Activated T-helper 17 cell treated with anti-CD3 and anti-CD28 coated beads, Interleukin-2, amount 50 U/mL, for 72 hours (primary cell): ENCODE data around the gene CLIP2. TPM values are rescaled to one million over a fixed set of nuclear protein-coding genes. Genes with fewer than 3 reads are reported as not detected.

ENCODE experiments used
- ATAC-seq: fragments of 150-1000 bp; cut with Tn5 transposase; replicated peaks from 2 replicates; pipeline ENCODE4 v1.10.0; 2021; ENCODE audit warnings: mild to moderate bottlenecking, moderate library complexity
- H3K27ac Mint-ChIP-seq: one replicate; pipeline ENCODE4 v1.8.0; 2022; ENCODE audit warnings: mixed read lengths
- H3K27me3 Mint-ChIP-seq: one replicate; pipeline ENCODE4 v1.8.0; 2022; ENCODE audit warnings: mixed read lengths
- H3K36me3 Mint-ChIP-seq: one replicate; pipeline ENCODE4 v1.8.0; 2022; ENCODE audit warnings: low read depth, mild to moderate bottlenecking, mixed read lengths
- H3K4me1 Mint-ChIP-seq: one replicate; pipeline ENCODE4 v1.8.0; 2022; ENCODE audit warnings: mixed read lengths
- H3K4me3 Mint-ChIP-seq: one replicate; pipeline ENCODE4 v1.8.0; 2022; ENCODE audit warnings: mild to moderate bottlenecking, mixed read lengths
- H3K9me3 Mint-ChIP-seq: one replicate; pipeline ENCODE4 v1.8.0; 2022; ENCODE audit warnings: mixed read lengths
- total RNA-seq, 2 donors: library from RNA; stranded (reverse); gene quantifications; one replicate each; pipeline ENCODE4 v1.2.3, GENCODE V29; 2022

Gene CLIP2
- total RNA-seq, 2 donors from 2014 or later: 0.93 to 1.6 TPM

DNA sequence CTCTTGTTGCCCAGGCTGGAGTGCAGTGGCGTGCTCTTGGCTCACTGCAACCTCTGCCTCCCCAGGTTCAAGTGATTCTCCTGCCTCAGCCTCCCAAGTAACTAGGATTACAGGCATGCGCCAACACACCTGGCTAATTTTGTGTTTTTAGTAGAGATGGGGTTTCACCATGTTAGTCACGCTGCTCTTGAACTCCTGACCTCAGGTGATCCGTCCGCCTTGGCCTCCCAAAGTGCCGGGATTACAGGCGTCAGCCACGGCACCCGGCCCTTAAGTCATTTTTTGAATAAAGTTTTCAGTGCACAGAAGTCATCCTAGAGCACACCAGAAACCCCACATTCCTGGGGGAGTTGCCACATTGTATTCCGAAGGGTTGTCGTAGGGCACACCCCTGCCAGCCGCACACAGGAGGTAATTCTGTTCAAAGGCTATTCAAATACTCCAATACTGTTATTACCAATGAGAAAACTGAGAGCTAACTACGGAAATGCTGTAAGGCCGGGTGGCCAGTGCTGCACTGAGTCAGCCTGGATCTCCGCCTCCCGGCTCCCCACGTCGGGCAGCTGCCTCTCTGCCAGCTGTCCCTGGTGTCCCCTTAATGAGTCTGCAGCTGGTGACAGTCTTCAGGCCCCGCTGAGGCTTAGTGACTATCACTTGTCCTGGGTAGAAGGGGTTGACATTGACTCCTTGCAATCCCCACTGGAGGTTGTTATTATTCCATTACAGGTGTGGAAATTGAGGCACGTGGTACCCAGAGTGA lies 26.4 kb upstream of the CLIP2 start:
- no peak for ATAC-seq
- H3K27me3 Mint-ChIP-seq: no peaks in the 10 kb centered on the region
- H3K36me3 Mint-ChIP-seq: no peaks in the 10 kb centered on the region
- no peak overlapping the region for H3K4me3 Mint-ChIP-seq
- H3K4me1 Mint-ChIP-seq: no peaks in the 10 kb centered on the region
- no peaks in the 10 kb centered on the region for H3K9me3 Mint-ChIP-seq
- no peak overlapping the region for H3K27ac Mint-ChIP-seq

DNA sequence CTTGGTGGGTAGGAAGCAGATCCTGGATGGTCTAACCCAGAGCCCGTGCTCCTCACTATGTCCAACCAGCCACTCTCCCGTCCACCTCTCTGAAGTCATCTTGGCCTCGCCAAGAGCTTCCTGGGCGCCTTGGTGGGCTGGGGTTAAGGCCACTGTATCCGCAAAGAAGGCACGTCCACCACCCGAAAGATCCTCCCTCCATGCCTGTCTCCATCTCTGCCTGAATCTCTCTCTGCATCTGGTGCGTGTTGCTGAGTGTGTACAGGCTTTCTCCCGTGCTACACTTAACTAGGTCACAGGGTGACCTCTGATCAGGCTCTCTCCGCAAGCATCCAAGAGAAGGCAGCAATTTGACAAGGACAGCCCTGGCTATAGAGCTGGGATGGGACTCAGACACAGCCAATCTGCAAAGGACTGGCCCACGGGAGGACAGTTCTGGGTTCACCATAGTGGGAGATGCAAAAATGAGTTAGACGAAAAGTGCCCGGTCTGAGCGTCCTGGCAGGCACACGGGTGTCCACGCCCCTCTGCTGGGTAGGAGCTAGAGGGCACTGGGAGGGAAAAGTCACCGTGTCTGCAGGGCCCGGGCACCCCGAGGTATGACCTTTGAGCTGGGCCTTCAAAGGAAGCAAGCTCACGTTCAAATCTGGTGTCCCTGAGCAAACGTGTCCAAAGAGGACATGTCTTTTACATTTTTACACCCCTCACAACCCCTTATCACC lies 25.6 kb upstream of the CLIP2 start:
- no peaks in the 10 kb centered on the region for H3K9me3 Mint-ChIP-seq
- no peak for ATAC-seq
- H3K27me3 Mint-ChIP-seq: no peaks in the 10 kb centered on the region
- H3K36me3 Mint-ChIP-seq: no peaks in the 10 kb centered on the region
- H3K4me3 Mint-ChIP-seq: no peak overlapping the region
- H3K27ac Mint-ChIP-seq: no peak overlapping the region
- H3K4me1 Mint-ChIP-seq: no peaks in the 10 kb centered on the region

DNA sequence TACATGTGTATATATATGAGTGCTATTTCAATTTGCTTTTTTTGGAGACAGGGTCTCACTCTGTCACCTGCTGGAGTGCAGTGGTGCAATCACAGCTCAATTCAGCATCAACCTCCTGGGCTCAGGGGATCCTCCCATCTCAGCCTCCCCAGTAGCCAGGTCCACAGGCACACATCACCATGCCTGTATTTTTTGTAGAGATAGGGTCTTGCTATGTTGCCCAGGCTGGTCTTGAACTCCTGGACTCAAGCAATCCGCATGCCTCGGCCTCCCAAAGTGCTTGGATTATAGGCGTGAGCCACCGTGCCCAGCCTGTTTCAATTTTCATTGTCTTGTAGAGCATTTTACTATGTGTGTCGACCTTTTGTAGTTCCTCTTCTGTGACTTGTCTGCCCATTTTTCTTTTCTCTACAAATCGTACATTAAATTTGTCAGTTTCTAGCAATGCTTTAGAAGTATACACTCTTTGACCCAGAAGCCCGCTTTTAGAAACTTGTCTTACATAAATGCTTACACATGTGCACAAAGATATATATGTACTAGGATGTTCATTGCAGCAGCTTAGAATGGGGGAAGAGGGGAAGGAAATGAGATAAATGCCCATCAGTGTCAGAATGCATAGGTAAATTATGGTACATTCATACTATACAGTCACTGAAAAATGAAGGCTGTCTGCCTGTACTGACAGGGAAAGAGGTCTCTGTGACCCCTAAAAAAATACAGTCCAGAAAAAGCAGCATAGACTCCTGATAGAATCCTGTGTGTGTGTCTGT lies 22.8 kb upstream of the CLIP2 start:
- ATAC-seq: no peak
- Mint-ChIP-seq H3K36me3 (no peaks in the 10 kb centered on the region), H3K4me3 (no peak overlapping the region)

DNA sequence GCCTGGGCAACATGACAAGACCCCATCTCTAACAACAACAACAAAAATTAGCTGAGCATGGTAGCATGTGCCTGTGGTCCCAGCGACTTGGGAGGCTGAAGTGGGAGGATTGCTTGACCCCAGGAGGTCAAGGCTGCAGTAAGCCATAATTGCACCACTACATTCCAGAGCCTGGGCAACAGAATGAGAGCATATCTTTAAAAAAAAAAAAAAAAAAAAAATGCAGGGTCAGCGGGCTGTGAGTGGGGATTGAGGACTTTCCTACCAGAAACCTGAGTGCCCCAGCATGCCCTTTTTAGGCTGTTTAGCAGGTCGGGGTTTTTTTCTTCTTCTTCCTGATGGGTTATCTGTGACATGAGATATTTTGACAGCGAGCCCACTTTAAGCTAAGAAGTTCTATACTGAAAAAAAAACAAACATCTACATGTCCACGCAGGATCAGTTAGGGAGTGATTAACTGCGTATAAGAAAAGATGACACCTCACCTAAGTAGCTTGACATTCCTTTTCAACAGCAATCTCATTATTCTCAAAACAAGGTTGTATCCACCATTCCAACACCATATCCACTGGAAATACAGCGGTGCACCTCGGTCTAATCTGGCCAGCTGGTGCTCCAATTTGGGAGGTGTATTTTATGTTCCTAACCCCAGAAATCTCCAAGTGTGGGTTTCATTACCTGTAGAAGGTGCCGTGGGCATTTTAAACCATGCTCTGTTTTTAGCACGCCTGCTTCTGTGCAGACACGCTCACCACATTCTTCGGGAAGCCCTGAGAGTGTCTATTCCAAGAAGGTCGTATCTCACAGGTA lies 21.2 kb upstream of the CLIP2 start:
- no peaks in the 10 kb centered on the region for H3K27me3 Mint-ChIP-seq
- no peak overlapping the region for H3K27ac Mint-ChIP-seq
- no peak overlapping the region for H3K4me3 Mint-ChIP-seq
- ATAC-seq: no peak
- peaks cover 5% of the 10 kb centered on the region for H3K4me1 Mint-ChIP-seq
- H3K36me3 Mint-ChIP-seq: no peaks in the 10 kb centered on the region
- no peaks in the 10 kb centered on the region for H3K9me3 Mint-ChIP-seq

More for the DNA sequence above, 22.8 kb upstream of the CLIP2 start:
- no peaks in the 10 kb centered on the region for H3K27me3 Mint-ChIP-seq
- H3K4me1 Mint-ChIP-seq: no peaks in the 10 kb centered on the region
- no peaks in the 10 kb centered on the region for H3K9me3 Mint-ChIP-seq
- no peak overlapping the region for H3K27ac Mint-ChIP-seq

DNA sequence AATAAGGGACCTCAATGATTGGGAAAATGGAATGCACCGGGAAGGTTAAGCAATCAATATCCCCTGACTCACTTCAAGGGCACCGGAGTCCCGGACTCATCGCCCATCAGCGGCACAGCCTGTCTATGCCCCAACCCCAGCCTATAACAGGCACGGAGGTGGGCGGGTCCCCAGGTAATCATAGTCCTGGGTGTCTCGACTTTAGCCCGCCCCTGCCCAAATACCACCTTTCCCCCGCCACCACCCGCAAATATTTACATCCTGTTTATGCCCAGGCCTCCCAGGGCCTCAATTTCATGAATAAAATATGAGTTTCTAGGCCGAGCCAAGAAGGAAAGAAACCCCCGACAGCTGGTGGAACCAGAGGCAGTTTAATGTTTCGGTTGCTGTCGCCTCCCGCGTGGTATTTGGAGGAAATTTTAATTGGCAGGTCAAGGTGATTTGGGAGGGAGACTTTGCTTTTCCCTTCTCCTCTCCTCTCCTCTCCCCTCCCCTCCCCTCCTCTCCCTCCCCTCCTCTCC lies 19.4 kb upstream of the CLIP2 start:
- peaks cover 5% of the 10 kb centered on the region for H3K4me1 Mint-ChIP-seq
- H3K27me3 Mint-ChIP-seq: no peaks in the 10 kb centered on the region
- H3K36me3 Mint-ChIP-seq: no peaks in the 10 kb centered on the region
- ATAC-seq: peak; percentile 73
- no peak overlapping the region for H3K27ac Mint-ChIP-seq
- H3K4me3 Mint-ChIP-seq: peak overlapping the region; percentile 55
- H3K9me3 Mint-ChIP-seq: no peaks in the 10 kb centered on the region

DNA sequence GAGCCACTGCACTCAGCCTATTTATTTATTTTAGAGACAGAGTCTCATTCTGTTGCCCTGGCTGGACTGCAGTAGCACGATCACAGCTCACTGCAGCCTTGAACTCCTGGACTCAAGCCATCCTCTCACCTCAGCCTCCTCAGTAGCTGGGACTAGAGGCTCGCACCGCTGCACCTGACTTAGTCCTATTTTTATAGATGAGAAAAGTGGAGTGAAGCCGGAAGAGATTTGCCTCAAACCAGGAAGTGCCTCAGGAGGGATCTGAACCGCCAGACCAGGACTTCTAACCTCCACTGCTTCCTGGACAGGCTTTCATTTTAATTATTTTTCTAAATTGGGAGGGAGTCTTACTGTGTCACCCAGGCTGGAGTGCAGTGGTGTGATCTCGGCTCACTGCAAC lies 17.5 kb upstream of the CLIP2 start:
- Mint-ChIP-seq H3K4me3 (peak overlapping the region; percentile 21), H3K27ac (peak overlapping the region; percentile 56)
- ATAC-seq: no peak

DNA sequence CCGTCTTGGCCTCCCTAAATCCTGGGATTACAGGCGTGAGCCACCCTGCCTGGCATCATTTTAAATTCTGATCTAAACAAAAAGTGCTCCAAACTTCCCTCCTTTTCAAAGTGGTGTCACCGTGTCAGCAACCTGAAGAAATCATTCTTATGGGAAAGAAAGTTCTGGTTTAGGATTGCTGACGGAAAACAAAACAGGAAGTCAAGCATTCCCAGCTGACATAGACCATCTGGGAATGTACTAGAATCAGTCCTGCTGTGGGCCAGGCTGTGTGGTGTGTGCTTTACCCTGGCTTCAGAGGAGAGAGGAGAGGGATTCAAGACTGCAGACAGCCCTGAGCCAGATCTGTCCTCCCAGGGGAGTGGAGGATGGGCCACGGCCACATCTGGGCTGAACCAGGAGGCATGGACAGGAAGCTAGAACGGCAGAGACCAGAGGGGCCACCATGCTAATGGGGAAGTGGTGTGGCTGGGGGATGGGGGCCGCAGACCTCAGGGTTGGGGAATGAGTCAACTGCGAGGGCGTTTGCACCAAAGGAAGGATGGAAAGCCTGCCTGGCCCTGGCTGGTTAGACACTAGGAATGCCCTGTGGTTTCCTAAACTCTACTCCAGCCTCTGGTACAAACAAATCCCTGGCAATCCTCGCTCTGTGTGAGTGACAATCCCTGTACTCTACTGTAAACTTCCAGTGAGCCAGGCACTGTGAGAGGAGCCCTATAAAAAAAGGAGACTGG lies 16.7 kb upstream of the CLIP2 start:
- Mint-ChIP-seq H3K9me3 (no peaks in the 10 kb centered on the region), H3K27ac (peak overlapping the region; percentile 19), H3K27me3 (no peaks in the 10 kb centered on the region), H3K36me3 (no peaks in the 10 kb centered on the region), H3K4me3 (peak overlapping the region; percentile 22), H3K4me1 (peaks cover 5% of the 10 kb centered on the region)
- ATAC-seq: peak; percentile 67

More for the DNA sequence above, 17.5 kb upstream of the CLIP2 start:
- peaks cover 5% of the 10 kb centered on the region for H3K4me1 Mint-ChIP-seq
- H3K9me3 Mint-ChIP-seq: no peaks in the 10 kb centered on the region
- no peaks in the 10 kb centered on the region for H3K36me3 Mint-ChIP-seq
- no peaks in the 10 kb centered on the region for H3K27me3 Mint-ChIP-seq

DNA sequence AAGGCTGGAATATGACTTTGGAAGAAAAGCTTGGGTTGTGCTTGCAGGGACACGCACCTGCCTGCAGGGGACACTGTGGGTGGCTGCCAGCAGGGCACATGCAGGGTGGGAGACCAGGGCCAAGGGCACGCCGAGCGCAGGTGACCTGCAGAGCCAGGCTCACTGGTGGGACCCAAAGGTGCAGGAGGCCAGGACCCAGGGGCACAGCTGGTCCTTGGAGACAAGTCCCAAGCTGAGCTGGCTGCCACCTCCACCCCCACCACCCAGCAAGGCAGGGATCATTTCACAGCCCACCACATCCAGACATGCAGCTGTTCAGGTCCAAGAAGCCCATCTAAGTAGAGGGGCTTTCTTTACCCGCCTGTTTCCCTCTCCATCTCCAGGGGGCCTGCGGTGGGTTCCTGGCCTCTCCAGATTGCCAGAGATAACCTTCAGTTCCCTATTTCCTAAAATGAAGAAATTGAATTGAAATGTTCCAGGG lies 13.8 kb upstream of the CLIP2 start:
- Mint-ChIP-seq H3K4me3 (no peak overlapping the region), H3K27ac (no peak overlapping the region), H3K36me3 (no peaks in the 10 kb centered on the region), H3K4me1 (peaks cover 5% of the 10 kb centered on the region), H3K27me3 (no peaks in the 10 kb centered on the region), H3K9me3 (no peaks in the 10 kb centered on the region)
- no peak for ATAC-seq

DNA sequence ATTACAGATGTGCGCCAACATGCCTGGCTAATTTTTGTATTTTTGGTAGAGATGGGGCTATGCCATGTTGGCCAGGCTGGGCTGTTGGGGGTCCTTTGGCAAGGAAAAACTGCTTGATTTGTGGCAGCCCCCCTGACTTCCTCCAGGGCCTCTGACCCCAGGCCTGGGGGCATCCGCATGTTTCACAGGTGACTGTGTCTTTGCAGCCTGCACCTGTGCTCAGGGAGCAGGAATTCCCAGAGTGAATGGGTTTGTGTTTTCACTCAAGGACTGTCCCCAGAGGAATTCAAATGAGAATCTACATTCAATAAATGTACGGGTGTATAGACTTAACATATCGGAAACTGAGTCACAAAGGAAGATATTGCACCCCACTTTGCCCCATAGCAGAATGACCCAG lies 11.6 kb upstream of the CLIP2 start:
- Mint-ChIP-seq H3K9me3 (no peaks in the 10 kb centered on the region), H3K36me3 (no peaks in the 10 kb centered on the region), H3K27ac (no peak overlapping the region)

DNA sequence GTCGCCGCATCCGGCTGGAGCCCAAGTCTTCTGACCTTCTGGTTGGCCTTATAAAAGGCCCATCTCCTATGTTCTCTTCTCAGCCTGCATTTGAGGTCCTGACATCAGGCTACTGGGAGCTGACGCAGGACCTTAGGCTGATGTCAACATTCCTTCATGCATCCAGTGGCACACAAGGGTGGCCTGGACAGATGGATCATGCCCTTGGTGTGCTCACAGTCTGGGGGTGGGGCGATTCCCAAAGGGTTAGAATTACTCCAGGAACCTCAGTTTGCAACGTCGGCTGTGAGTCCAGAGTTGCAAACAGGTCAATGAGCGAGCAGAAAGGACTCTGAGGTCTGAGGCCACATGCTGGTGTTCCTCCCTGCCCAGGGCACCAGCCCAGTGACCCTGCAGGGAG lies 8.2 kb upstream of the CLIP2 start:
- Mint-ChIP-seq H3K9me3 (no peaks in the 10 kb centered on the region), H3K4me3 (no peak overlapping the region), H3K36me3 (no peaks in the 10 kb centered on the region), H3K27me3 (peaks cover 6% of the 10 kb centered on the region), H3K27ac (no peak overlapping the region), H3K4me1 (no peaks in the 10 kb centered on the region)
- ATAC-seq: no peak

More for the DNA sequence above, 11.6 kb upstream of the CLIP2 start:
- Mint-ChIP-seq H3K27me3 (no peaks in the 10 kb centered on the region), H3K4me3 (no peak overlapping the region), H3K4me1 (peaks cover under 1% of the 10 kb centered on the region)
- no peak for ATAC-seq

DNA sequence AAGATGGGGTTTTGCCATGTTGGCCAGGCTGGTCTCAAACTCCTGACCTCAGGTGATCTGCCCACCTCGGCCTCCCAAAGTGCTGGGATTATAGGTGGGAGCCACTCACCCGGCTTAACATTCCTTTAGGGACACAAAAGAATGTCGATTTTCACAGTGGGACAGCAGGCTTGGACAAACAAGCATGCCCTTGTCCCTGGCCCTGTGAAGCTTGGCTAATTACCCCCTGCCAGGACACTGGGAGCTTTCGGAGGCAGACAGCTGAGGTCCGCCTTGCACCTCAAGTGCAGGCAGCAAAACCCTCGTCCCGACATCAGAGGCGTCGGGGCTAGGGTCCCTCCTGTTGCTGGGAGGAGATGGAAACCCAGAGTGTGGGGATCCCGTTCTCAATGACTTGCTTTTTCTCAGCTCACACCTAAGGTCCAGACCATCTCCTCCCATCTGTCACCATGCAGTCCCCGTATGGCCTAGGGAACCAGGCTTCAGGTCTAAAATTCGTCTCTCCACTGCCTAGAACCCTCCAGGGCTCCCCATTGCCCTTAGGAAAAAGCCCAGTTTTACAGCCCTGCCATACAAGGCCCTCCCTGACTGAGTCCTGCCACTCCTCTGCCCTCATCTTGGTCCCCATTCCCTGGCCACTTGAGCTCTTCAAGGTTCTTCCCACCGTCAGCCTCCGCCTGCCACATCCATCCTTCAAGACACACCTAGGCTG lies 6.3 kb upstream of the CLIP2 start:
- no peak for ATAC-seq
- no peak overlapping the region for H3K27ac Mint-ChIP-seq
- H3K36me3 Mint-ChIP-seq: no peaks in the 10 kb centered on the region
- peaks cover 10% of the 10 kb centered on the region for H3K27me3 Mint-ChIP-seq
- H3K4me3 Mint-ChIP-seq: no peak overlapping the region
- no peaks in the 10 kb centered on the region for H3K4me1 Mint-ChIP-seq
- no peaks in the 10 kb centered on the region for H3K9me3 Mint-ChIP-seq

DNA sequence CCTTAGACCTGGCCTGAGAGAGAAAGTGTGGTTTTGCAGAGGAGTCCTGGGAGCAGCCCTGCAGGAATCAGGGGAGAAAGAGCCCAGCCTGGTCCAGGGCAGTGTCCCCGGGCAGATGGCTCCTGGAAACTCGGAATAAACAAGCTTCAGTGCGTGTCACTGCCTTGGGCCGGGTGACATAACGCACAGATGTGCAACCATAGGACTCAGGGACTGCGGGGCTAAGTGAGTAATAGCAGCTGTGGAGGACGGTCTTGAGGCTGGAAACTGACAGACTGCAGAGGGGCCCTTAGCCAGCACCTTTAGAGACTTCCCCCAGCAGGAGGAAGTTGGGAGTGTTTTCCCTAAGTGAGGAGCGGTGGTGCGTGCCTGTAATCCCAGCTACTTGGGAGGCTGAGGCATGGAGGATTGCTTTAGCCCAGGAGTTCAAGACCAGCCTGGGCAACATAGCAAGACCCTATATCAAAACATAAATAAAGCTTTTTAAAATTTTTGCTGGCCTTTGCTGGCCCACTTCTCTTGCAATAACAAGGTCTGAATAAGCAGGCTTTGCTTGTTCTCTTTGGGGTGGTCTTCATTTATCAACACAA lies 5.3 kb upstream of the CLIP2 start:
- Mint-ChIP-seq H3K27me3 (peaks cover 12% of the 10 kb centered on the region), H3K36me3 (no peaks in the 10 kb centered on the region)

More for the DNA sequence above, 5.3 kb upstream of the CLIP2 start:
- ATAC-seq: no peak
- H3K27ac Mint-ChIP-seq: no peak overlapping the region
- peaks cover 4% of the 10 kb centered on the region for H3K4me1 Mint-ChIP-seq
- H3K4me3 Mint-ChIP-seq: no peak overlapping the region
- H3K9me3 Mint-ChIP-seq: no peaks in the 10 kb centered on the region
